HepG2 (cell line): ENCODE data around the gene UBQLN1. TPM values are rescaled to one million over a fixed set of nuclear protein-coding genes. Genes with fewer than 3 reads are reported as not detected.

Experiments used
- CEBPG ChIP-seq: IDR thresholded peaks from 2 replicates; pipeline ENCODE4 v1.6.1; 2016
- GTF2F1 ChIP-seq: fragments of 150-350 bp; IDR thresholded peaks from 2 replicates; pipeline ENCODE4 v1.6.1; 2014; ENCODE audit warnings: low read length
- HMGXB3 ChIP-seq: sonication (generic); formaldehyde crosslinking; IDR thresholded peaks from 2 replicates; pipeline ENCODE4 v1.4.0; 2020; ENCODE audit warnings: missing genetic modification reagents, borderline replicate concordance
- PHF20 ChIP-seq: sonication (generic); formaldehyde crosslinking; IDR thresholded peaks from 2 replicates; pipeline ENCODE4 v1.5.0; 2020; ENCODE audit warnings: mild to moderate bottlenecking, missing genetic modification reagents
- RAD51 ChIP-seq: fragments of 450-650 bp; IDR thresholded peaks from 2 replicates; pipeline ENCODE4 v1.6.1; 2016; ENCODE audit warnings: borderline replicate concordance
- SMC3 ChIP-seq: IDR thresholded peaks from 2 replicates; pipeline ENCODE4 v1.6.1; 2011; ENCODE audit warnings: low read length, improper control_type of control experiment
- SP140L ChIP-seq: sonication (generic); formaldehyde crosslinking; IDR thresholded peaks from 2 replicates; pipeline ENCODE4 v1.4.0; 2020; ENCODE audit warnings: missing genetic modification reagents, borderline replicate concordance
- SSRP1 ChIP-seq: IDR thresholded peaks from 2 replicates; pipeline ENCODE4 v1.6.1; 2016; ENCODE audit warnings: control low read depth
- ZBTB4 ChIP-seq: sonication (generic); formaldehyde crosslinking; IDR thresholded peaks from 2 replicates; pipeline ENCODE4 v1.4.0; 2020; ENCODE audit warnings: missing genetic modification reagents, mild to moderate bottlenecking, borderline replicate concordance
- ZFP62 ChIP-seq: sonication (generic); formaldehyde crosslinking; IDR thresholded peaks from 2 replicates; pipeline ENCODE4 v1.4.0; 2020; ENCODE audit warnings: missing genetic modification reagents
- ZIK1 ChIP-seq: sonication (generic); formaldehyde crosslinking; IDR thresholded peaks from 2 replicates; pipeline ENCODE4 v1.5.0; 2020; ENCODE audit warnings: mild to moderate bottlenecking, low read depth, missing genetic modification reagents, borderline replicate concordance
- ZKSCAN1 ChIP-seq: fragments of 150-350 bp; IDR thresholded peaks from 2 replicates; pipeline ENCODE4 v1.6.1; 2014; ENCODE audit warnings: low read length
- ZKSCAN8 ChIP-seq: IDR thresholded peaks from 2 replicates; pipeline ENCODE4 v1.6.1; 2016; ENCODE audit warnings: borderline replicate concordance, missing genetic modification reagents, missing compliant biosample characterization
- ZNF24 ChIP-seq: fragments of 450-650 bp; IDR thresholded peaks from 2 replicates; pipeline ENCODE4 v1.6.1; 2017; ENCODE audit warnings: antibody characterized with exemption, mild to moderate bottlenecking
- ZNF558 ChIP-seq: sonication (generic); formaldehyde crosslinking; IDR thresholded peaks from 2 replicates; pipeline ENCODE4 v1.9.0; 2022; ENCODE audit warnings: mild to moderate bottlenecking, missing genetic modification reagents, borderline replicate concordance
- ZNF616 ChIP-seq: sonication (generic); formaldehyde crosslinking; IDR thresholded peaks from 2 replicates; pipeline ENCODE4 v1.5.0; 2020; ENCODE audit warnings: low read depth, mild to moderate bottlenecking, missing genetic modification reagents
- ZNF660 ChIP-seq: sonication (generic); formaldehyde crosslinking; IDR thresholded peaks from 2 replicates; pipeline ENCODE4 v1.5.1; 2020; ENCODE audit warnings: mild to moderate bottlenecking, low read depth, missing genetic modification reagents, borderline replicate concordance
- polyA plus RNA-seq, 8 experiments: library from polyadenylated mRNA; depleted of rRNA in 3 of 8; stranded (reverse) in 7 of 8; unstranded in 1 of 8; fragments of >200 nt; fragmentation: Illumina TruSeq in 4 of 8; extraction: Trizol in 4 of 8; gene quantifications; 2 replicates each; pipeline versions ENCODE4 v1.2.1 to v1.2.3, GENCODE V29; 2011 to 2016; ENCODE audit warnings: low read depth in 4 of 8, missing spikeins in 1 of 8, mixed read lengths in 1 of 8; ENCODE audit not compliant: insufficient read depth in 1 of 8
- total RNA-seq, 5 experiments: library from RNA; depleted of rRNA; stranded (reverse); fragments of >200 nt; fragmentation: Illumina TruSeq; extraction: Trizol; gene quantifications; 2 replicates each; pipeline ENCODE4 v1.2.3, GENCODE V29; 2016; ENCODE audit warnings: low read depth in 1 of 5
- TF ChIP-seq, protein P1 (sequence below): sonication (generic); formaldehyde crosslinking; IDR thresholded peaks from 2 replicates; pipeline ENCODE4 v1.4.0; 2020; ENCODE audit warnings: low read depth, missing genetic modification reagents

The UBQLN1 gene
- total and polyA plus RNA-seq, 2 of the 13 experiments (the other 11 are each of a cell fraction or from before 2014, with no cell fraction given), result 78.1 to 83.8 TPM

DNA sequence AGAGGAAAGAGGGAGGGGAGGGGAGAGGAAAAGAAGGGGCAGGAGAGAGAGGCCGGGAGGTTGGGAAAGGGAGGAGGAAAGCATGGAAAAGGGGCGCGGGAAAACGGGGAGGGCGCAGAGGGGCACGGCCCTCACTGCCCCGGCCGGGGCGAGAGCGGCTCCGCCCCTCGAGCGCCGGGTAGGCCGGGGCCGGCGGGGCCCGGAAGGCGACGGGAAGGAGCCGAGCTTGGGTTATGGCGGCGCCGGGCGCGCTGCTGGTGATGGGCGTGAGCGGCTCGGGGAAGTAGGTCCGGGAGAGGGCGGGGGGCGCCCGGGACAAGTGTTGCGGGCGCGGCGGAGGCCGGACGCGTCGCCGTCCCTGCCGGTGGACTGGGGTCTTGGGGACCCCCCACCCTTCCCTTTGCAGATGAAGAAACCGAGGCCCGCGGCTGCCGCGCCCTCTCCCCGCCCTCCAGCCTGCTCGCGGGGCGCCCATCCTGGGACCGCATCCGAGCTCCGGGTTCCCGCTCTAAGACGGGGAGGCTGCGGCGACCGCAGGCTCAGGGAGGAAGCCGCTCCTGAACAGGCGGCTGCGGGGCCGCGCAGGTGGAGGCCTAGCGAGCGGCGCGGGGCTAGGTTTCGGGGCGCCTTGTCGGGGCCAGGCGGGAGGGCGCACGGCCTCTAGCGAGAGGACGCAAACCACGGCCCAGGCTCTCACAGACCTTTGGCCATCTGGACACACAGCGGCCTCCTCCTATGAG, 84.6 kb downstream of the UBQLN1 start, which contains the start of gene IDNK (continued):
- no peak for TF ChIP-seq HMGXB3 (CRISPR knock-in tag)
- TF ChIP-seq PHF20 (CRISPR knock-in tag), result peak; percentile 47; the same call in 1 of the 2 replicates
- no peak; the same call in 1 of the 2 replicates for TF ChIP-seq SSRP1 (CRISPR knock-in tag)
- TF ChIP-seq ZFP62, result no peak
- TF ChIP-seq SMC3, result no peak
- no peak for TF ChIP-seq ZNF616
- TF ChIP-seq GTF2F1, result no peak
- TF ChIP-seq CEBPG (CRISPR knock-in tag), result no peak
- TF ChIP-seq ZBTB4 (CRISPR knock-in tag), result no peak
- no peak for TF ChIP-seq ZNF24
- no peak for TF ChIP-seq RAD51
- no peak for TF ChIP-seq ZIK1 (CRISPR knock-in tag)
- TF ChIP-seq SP140L (CRISPR knock-in tag), result no peak
- no peak for TF ChIP-seq ZNF660 (CRISPR knock-in tag)
- no peak for TF ChIP-seq ZKSCAN1
- TF ChIP-seq, protein P1, sequence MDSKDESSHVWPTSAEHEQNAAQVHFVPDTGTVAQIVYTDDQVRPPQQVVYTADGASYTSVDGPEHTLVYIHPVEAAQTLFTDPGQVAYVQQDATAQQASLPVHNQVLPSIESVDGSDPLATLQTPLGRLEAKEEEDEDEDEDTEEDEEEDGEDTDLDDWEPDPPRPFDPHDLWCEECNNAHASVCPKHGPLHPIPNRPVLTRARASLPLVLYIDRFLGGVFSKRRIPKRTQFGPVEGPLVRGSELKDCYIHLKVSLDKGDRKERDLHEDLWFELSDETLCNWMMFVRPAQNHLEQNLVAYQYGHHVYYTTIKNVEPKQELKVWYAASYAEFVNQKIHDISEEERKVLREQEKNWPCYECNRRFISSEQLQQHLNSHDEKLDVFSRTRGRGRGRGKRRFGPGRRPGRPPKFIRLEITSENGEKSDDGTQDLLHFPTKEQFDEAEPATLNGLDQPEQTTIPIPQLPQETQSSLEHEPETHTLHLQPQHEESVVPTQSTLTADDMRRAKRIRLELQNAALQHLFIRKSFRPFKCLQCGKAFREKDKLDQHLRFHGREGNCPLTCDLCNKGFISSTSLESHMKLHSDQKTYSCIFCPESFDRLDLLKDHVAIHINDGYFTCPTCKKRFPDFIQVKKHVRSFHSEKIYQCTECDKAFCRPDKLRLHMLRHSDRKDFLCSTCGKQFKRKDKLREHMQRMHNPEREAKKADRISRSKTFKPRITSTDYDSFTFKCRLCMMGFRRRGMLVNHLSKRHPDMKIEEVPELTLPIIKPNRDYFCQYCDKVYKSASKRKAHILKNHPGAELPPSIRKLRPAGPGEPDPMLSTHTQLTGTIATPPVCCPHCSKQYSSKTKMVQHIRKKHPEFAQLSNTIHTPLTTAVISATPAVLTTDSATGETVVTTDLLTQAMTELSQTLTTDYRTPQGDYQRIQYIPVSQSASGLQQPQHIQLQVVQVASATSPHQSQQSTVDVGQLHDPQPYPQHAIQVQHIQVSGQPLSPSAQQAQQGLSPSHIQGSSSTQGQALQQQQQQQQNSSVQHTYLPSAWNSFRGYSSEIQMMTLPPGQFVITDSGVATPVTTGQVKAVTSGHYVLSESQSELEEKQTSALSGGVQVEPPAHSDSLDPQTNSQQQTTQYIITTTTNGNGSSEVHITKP, result no peak
- TF ChIP-seq ZKSCAN8 (CRISPR knock-in tag), result no peak
- TF ChIP-seq ZNF558 (CRISPR knock-in tag), result peak; percentile 73; the same call in 1 of the 2 replicates
